DMS 273 (cell line): Measurements from ENCODE around the gene TEX54.
"Not testable (repeated sequence)": the region's sequence is repeated elsewhere in the genome, so short reads cannot be mapped to it uniquely, and the experiment has no call there.

Experiments
- DNase-seq: peaks from one replicate; lab custom pipeline; 2025; ENCODE audit not compliant: unreplicated experiment; lab: John Stamatoyannopoulos, UW

The TEX54 gene

GRCh38 chr11:62832336-62833234 lies at the start of gene TEX54:
TSS of gene TEX54 (minus strand) at chr11:62832841.
- DNase-seq = peak; percentile 63

GRCh38 chr11:62882431-62882749 lies 49.7 kb upstream of the TEX54 start:
- DNase-seq = no peak

- DNase-seq = peak; percentile 92
Measured at GRCh38 chr11:62881579-62882430, 49.2 kb upstream of the TEX54 start.

- DNase-seq = peak; percentile 92
Measured at GRCh38 chr11:62880803-62881578, 48.4 kb upstream of the TEX54 start, which contains the start of gene SLC3A2. TSS of gene SLC3A2 (plus strand) at chr11:62880896. CDS start at chr11:62881024, 128 bp downstream.

GRCh38 chr11:62880231-62880802 lies 47.7 kb upstream of the TEX54 start:
- peak; percentile 67 for DNase-seq

GRCh38 chr11:62879235-62879978 lies 46.8 kb upstream of the TEX54 start:
- peak; percentile 38 for DNase-seq

GRCh38 chr11:62876712-62877111 lies 44.1 kb upstream of the TEX54 start:
- DNase-seq = no peak

GRCh38 chr11:62875698-62876478 lies 43.2 kb upstream of the TEX54 start:
- peak; percentile 71 for DNase-seq

GRCh38 chr11:62874851-62875250 lies 42.2 kb upstream of the TEX54 start:
- no peak for DNase-seq

- no peak for DNase-seq
Measured at GRCh38 chr11:62865635-62866034, 33.0 kb upstream of the TEX54 start.

GRCh38 chr11:62863687-62864335 lies 31.2 kb upstream of the TEX54 start:
- no peak for DNase-seq

GRCh38 chr11:62861564-62862192 lies 29.0 kb upstream of the TEX54 start:
- peak; percentile 39 for DNase-seq

GRCh38 chr11:62860835-62861563 lies 28.4 kb upstream of the TEX54 start:
- peak; percentile 45 for DNase-seq

GRCh38 chr11:62859281-62859703 lies 26.7 kb upstream of the TEX54 start:
- not testable (repeated sequence) for DNase-seq

GRCh38 chr11:62858201-62858600 lies 25.6 kb upstream of the TEX54 start:
- no peak for DNase-seq

- peak; percentile 36 for DNase-seq
Measured at GRCh38 chr11:62857541-62857982, 24.9 kb upstream of the TEX54 start.

GRCh38 chr11:62856333-62856895 lies 23.8 kb upstream of the TEX54 start:
- peak; percentile 47 for DNase-seq
